Sigmoid colon (tissue), 7 donors: Measurements from ENCODE around the gene SEC14L6. TPM values are rescaled to one million over a fixed set of nuclear protein-coding genes. Genes with fewer than 3 reads are reported as not detected.

Experiments
- DNase-seq: peaks from one replicate; pipeline ENCODE4 v3.0.0-alpha.2; 2019
- H3K27ac ChIP-seq, 4 donors: fragments of 200-600 bp; sonication (generic); one replicate each; pipeline ENCODE4 v1.5.1; 2016 to 2019; ENCODE audit warnings: mild to moderate bottlenecking in 1 of 4
- H3K27me3 ChIP-seq, 3 donors: fragments of 200-600 bp; sonication (generic); one replicate each; pipeline ENCODE4 v1.5.1; 2019; ENCODE audit warnings: mild to moderate bottlenecking in 1 of 3
- H3K36me3 ChIP-seq, 4 donors: fragments of 200-600 bp; sonication (generic); one replicate each; pipeline ENCODE4 v1.5.1; 2016 to 2019
- H3K4me1 ChIP-seq, 4 donors: fragments of 200-600 bp; sonication (generic); one replicate each; pipeline ENCODE4 v1.5.1; 2017 to 2019
- H3K4me3 ChIP-seq, 4 donors: fragments of 200-600 bp; sonication (generic); one replicate each; pipeline ENCODE4 v1.5.1; 2017 to 2019; ENCODE audit warnings: mild to moderate bottlenecking in 2 of 4, moderate library complexity in 1 of 4
- H3K9me3 ChIP-seq, 4 donors: fragments of 200-600 bp in 3 of 4; sonication (generic) in 3 of 4; one replicate each; pipeline versions ENCODE4 v1.5.1 to v1.6.1; 2013 to 2019
- CTCF ChIP-seq, 4 experiments: fragments of 450-650 bp in 3 of 4; fragments of 200-600 bp in 1 of 4; IDR thresholded peaks; one replicate each; pipeline ENCODE4 v1.5.1; 2016 to 2019; ENCODE audit warnings: antibody characterized with exemption in 4 of 4, mild to moderate bottlenecking in 3 of 4, moderate library complexity in 2 of 4
- EP300 ChIP-seq, 4 donors: sonication (generic); formaldehyde crosslinking; IDR thresholded peaks; one replicate each; pipeline ENCODE4 v1.6.1; 2017; ENCODE audit warnings: antibody characterized with exemption in 4 of 4
- POLR2A ChIP-seq, 2 donors: fragments of 450-650 bp; IDR thresholded peaks; one replicate each; pipeline ENCODE4 v1.6.1; 2016; ENCODE audit warnings: antibody characterized with exemption in 2 of 2, mild to moderate bottlenecking in 2 of 2, moderate library complexity in 2 of 2
- POLR2AphosphoS5 ChIP-seq, 4 donors: sonication (generic); formaldehyde crosslinking; IDR thresholded peaks; one replicate each; pipeline ENCODE4 v1.6.1; 2017; ENCODE audit warnings: antibody characterized with exemption in 4 of 4
- WGBS, 2 donors: extraction: QIAGEN DNeasy Blood & Tissue Kit; methylation state at CpG; one replicate each; pipeline ENCODE4 v1.1.7; 2013; 5-methylcytosine and 5-hydroxymethylcytosine counted together
- intact Hi-C: fragments of 100-400 bp; cut with DNase I; formaldehyde crosslinking; loops from one replicate; pipeline ENCODE4 v1.15.1; 2023
- polyA plus RNA-seq, 3 donors: library from polyadenylated mRNA; stranded (reverse); fragments of 200-250 nt; gene quantifications; one replicate each; pipeline ENCODE4 v1.2.3, GENCODE V29; 2013
- total RNA-seq, 4 donors: library from RNA; depleted of rRNA; stranded (reverse); fragments of >200 nt; gene quantifications; one replicate each; pipeline ENCODE4 v1.1.0, GENCODE V29; 2016
- donor health status: healthy with polysubstance abuse.
- donor health status: Bipolar disorder and iron deficiency.
- donor health status: healthy.

SEC14L6 gene
- total and polyA plus RNA-seq, 7 donors = 0.10 to 4.3 (median 0.62) TPM; not detected in 3

- whole genome bisulfite sequencing, 2 donors = 88 to 89% methylated on average over 12 of the region's 12 CpGs
- Histone ChIP-seq H3K4me1 (no peaks in the 10 kb centered on the region), H3K4me3 (no peak overlapping the region), H3K36me3 (no peaks in the 10 kb centered on the region), H3K9me3 (no peaks in the 10 kb centered on the region), H3K27ac (no peak overlapping the region), H3K27me3 (peaks cover 0 to 9% (median 0%) of the 10 kb centered on the region in 3 donors)
- TF ChIP-seq EP300 (IDR thresholded peaks at IDR 0.05) = no peak
- TF ChIP-seq POLR2AphosphoS5 (IDR thresholded peaks at IDR 0.05) = no peak
- TF ChIP-seq POLR2A (IDR thresholded peaks at IDR 0.05) = no peak
- no peak for TF ChIP-seq CTCF (IDR thresholded peaks at IDR 0.05)
- intact Hi-C loops = no loop called here
- no peak for DNase-seq
Measured at GRCh38 chr22:30492144-30492543, 54.4 kb downstream of the SEC14L6 start.

GRCh38 chr22:30491381-30491780, 55.2 kb downstream of the SEC14L6 start:
- TF ChIP-seq POLR2AphosphoS5 (IDR thresholded peaks at IDR 0.05) (no peak), POLR2A (IDR thresholded peaks at IDR 0.05) (no peak), CTCF (IDR thresholded peaks at IDR 0.05) (no peak), EP300 (IDR thresholded peaks at IDR 0.05) (no peak)
- intact Hi-C loops = no loop called here
- no peak for DNase-seq
- 90% methylated on average over 7 of the region's 7 CpGs for WGBS, 2 donors
- H3K27me3 ChIP-seq = peaks cover 0 to 9% (median 0%) of the 10 kb centered on the region in 3 donors
- H3K4me3 ChIP-seq = no peak overlapping the region
- no peaks in the 10 kb centered on the region for H3K9me3 ChIP-seq
- H3K36me3 ChIP-seq = no peaks in the 10 kb centered on the region
- no peaks in the 10 kb centered on the region for H3K4me1 ChIP-seq
- H3K27ac ChIP-seq = no peak overlapping the region

- no peak overlapping the region for H3K4me3 ChIP-seq
- no peaks in the 10 kb centered on the region for H3K36me3 ChIP-seq
- DNase-seq = no peak
- no peak overlapping the region for H3K27ac ChIP-seq
- WGBS, 2 donors = 48 to 72% methylated on average over 11 of the region's 11 CpGs
- H3K9me3 ChIP-seq = no peaks in the 10 kb centered on the region
- H3K4me1 ChIP-seq = peaks cover 0 to 2% (median 0%) of the 10 kb centered on the region in 4 donors
- intact Hi-C loops = no loop called here
- H3K27me3 ChIP-seq = peaks cover 0 to 9% (median 0%) of the 10 kb centered on the region in 3 donors
- TF ChIP-seq EP300 (IDR thresholded peaks at IDR 0.05) (no peak), CTCF (IDR thresholded peaks at IDR 0.05) (no peak), POLR2AphosphoS5 (IDR thresholded peaks at IDR 0.05) (no peak), POLR2A (IDR thresholded peaks at IDR 0.05) (no peak)
Measured at GRCh38 chr22:30490399-30490798, 56.1 kb downstream of the SEC14L6 start.

- H3K4me1 ChIP-seq = peaks cover 0 to 5% (median 0%) of the 10 kb centered on the region in 4 donors
- H3K27me3 ChIP-seq = peaks cover 0 to 9% (median 0%) of the 10 kb centered on the region in 3 donors
- no peak for DNase-seq
- H3K27ac ChIP-seq = no peak overlapping the region
- H3K9me3 ChIP-seq = no peaks in the 10 kb centered on the region
- TF ChIP-seq CTCF (IDR thresholded peaks at IDR 0.05) = no peak
- no peak for TF ChIP-seq POLR2AphosphoS5 (IDR thresholded peaks at IDR 0.05)
- TF ChIP-seq EP300 (IDR thresholded peaks at IDR 0.05) = no peak
- TF ChIP-seq POLR2A (IDR thresholded peaks at IDR 0.05) = no peak
- intact Hi-C loops = loop anchor here (5.0 kb wide), 1 partner anchor 61 kb away; the partner anchor contains the start of gene MTFP1
- H3K4me3 ChIP-seq = no peak overlapping the region
- WGBS, 2 donors = 78 to 81% methylated on average over 7 of the region's 7 CpGs
- no peaks in the 10 kb centered on the region for H3K36me3 ChIP-seq
Measured at GRCh38 chr22:30488121-30488520, 58.4 kb downstream of the SEC14L6 start.

- intact Hi-C loops = loop anchor here (5.0 kb wide), 1 partner anchor 59 kb away; the partner anchor contains the start of gene MTFP1
- Histone ChIP-seq H3K4me1 (peaks cover 0 to 5% (median 0%) of the 10 kb centered on the region in 4 donors), H3K9me3 (no peaks in the 10 kb centered on the region), H3K27ac (no peak overlapping the region), H3K36me3 (no peaks in the 10 kb centered on the region), H3K27me3 (peaks cover 0 to 9% (median 0%) of the 10 kb centered on the region in 3 donors), H3K4me3 (no peak overlapping the region)
- no peak for DNase-seq
- WGBS, 2 donors = 71 to 83% methylated on average over 8 of the region's 8 CpGs
- TF ChIP-seq EP300 (IDR thresholded peaks at IDR 0.05) (no peak), POLR2AphosphoS5 (IDR thresholded peaks at IDR 0.05) (no peak), POLR2A (IDR thresholded peaks at IDR 0.05) (no peak), CTCF (IDR thresholded peaks at IDR 0.05) (no peak)
Measured at GRCh38 chr22:30486661-30487115, 59.9 kb downstream of the SEC14L6 start.
